NB4 (cell line): ENCODE data around the gene CPSF7.
A peak's percentile ranks its signal among the peaks of the same experiment; 100 is the strongest.

Experiments
- DNase-seq: peaks from one replicate; pipeline ENCODE4 v3.0.0; 2010; ENCODE audit warnings: low read depth
- H3K4me3 ChIP-seq: one replicate; pipeline ENCODE4 v1.5.1; 2011; ENCODE audit warnings: mild to moderate bottlenecking, low read depth, low read length, moderate library complexity
- CTCF ChIP-seq: IDR thresholded peaks from one replicate; pipeline ENCODE4 v1.5.1; 2012; ENCODE audit warnings: low read depth, low read length
- MAX ChIP-seq: IDR thresholded peaks from 2 replicates; pipeline ENCODE4 v1.6.1; 2011; ENCODE audit warnings: low read depth, low read length
- MYC ChIP-seq: IDR thresholded peaks from 2 replicates; pipeline ENCODE4 v1.6.1; 2011; ENCODE audit warnings: low read depth, low read length
- POLR2A ChIP-seq: IDR thresholded peaks from 2 replicates; pipeline ENCODE4 v1.6.1; 2011; ENCODE audit warnings: mild to moderate bottlenecking; ENCODE audit not compliant: insufficient read length; ENCODE audit errors: extremely low read depth

Gene CPSF7

GRCh38 chr11:61447601-61448551 is 18.1 kb upstream of the CPSF7 start:
- no peak overlapping the region for H3K4me3 ChIP-seq
- DNase-seq: no peak
- TF ChIP-seq POLR2A (peak; percentile 17), MYC (no peak), CTCF (no peak)

- peak; percentile 78 for DNase-seq
- TF ChIP-seq MYC (no peak; the same call in 1 of the 2 replicates), POLR2A (no peak), CTCF (peak; percentile 79), MAX (no peak)
Measured at GRCh38 chr11:61446211-61446651, 16.5 kb upstream of the CPSF7 start.

GRCh38 chr11:61445516-61445915 is 15.7 kb upstream of the CPSF7 start:
- DNase-seq: no peak
- no peak overlapping the region for H3K4me3 ChIP-seq
- TF ChIP-seq CTCF (no peak), MYC (no peak), POLR2A (no peak), MAX (no peak)

More at GRCh38 chr11:61446211-61446651, 16.5 kb upstream of the CPSF7 start:
- H3K4me3 ChIP-seq: no peak overlapping the region

GRCh38 chr11:61442616-61443015 is 12.8 kb upstream of the CPSF7 start:
- DNase-seq: no peak
- no peak for TF ChIP-seq POLR2A
- no peak for TF ChIP-seq MYC
- no peak for TF ChIP-seq MAX
- TF ChIP-seq CTCF: no peak
- H3K4me3 ChIP-seq: no peak overlapping the region

- no peak overlapping the region for H3K4me3 ChIP-seq
- no peak for DNase-seq
- no peak for TF ChIP-seq MYC
- TF ChIP-seq CTCF: no peak
- no peak for TF ChIP-seq POLR2A
- TF ChIP-seq MAX: no peak
Measured at GRCh38 chr11:61439615-61440014, 9.8 kb upstream of the CPSF7 start.
